Central memory CD8-positive, alpha-beta T cell (primary cell): ENCODE data around the gene MSH4.
"Not testable (repeated sequence)": the region's sequence is repeated elsewhere in the genome, so short reads cannot be mapped to it uniquely, and the experiment has no call there.

ENCODE experiments used
- ATAC-seq: fragments of 150-1000 bp; cut with Tn5 transposase; replicated peaks from 2 replicates; pipeline ENCODE4 v1.10.0; 2022; ENCODE audit warnings: mild to moderate bottlenecking, moderate FRiP score, moderate number of reproducible peaks; ENCODE audit not compliant: poor library complexity, severe bottlenecking; ENCODE audit errors: extremely low read depth
- DNase-seq, 2 donors: peaks; one replicate each; pipeline ENCODE4 v3.0.0; 2021; ENCODE audit warnings: low spot score in 2 of 2
- H3K27ac Mint-ChIP-seq: one replicate; pipeline ENCODE4 v1.8.0; 2022; ENCODE audit warnings: low read depth, mild to moderate bottlenecking, moderate library complexity, mixed read lengths
- H3K27me3 Mint-ChIP-seq: one replicate; pipeline ENCODE4 v1.8.0; 2022; ENCODE audit warnings: mixed read lengths
- H3K36me3 Mint-ChIP-seq: one replicate; pipeline ENCODE4 v1.8.0; 2022; ENCODE audit warnings: mild to moderate bottlenecking, moderate library complexity, mixed read lengths; ENCODE audit not compliant: insufficient read depth
- H3K4me1 Mint-ChIP-seq: one replicate; pipeline ENCODE4 v1.8.0; 2022; ENCODE audit warnings: mixed read lengths
- H3K4me3 Mint-ChIP-seq: one replicate; pipeline ENCODE4 v1.8.0; 2022; ENCODE audit warnings: mild to moderate bottlenecking, moderate library complexity, mixed read lengths
- H3K9me3 Mint-ChIP-seq: one replicate; pipeline ENCODE4 v1.8.0; 2022; ENCODE audit warnings: mixed read lengths

The MSH4 gene

GRCh38 chr1:75785320-75785982 lies 11.2 kb upstream of the MSH4 start:
- no peak for DNase-seq
- peak overlapping the region; percentile 91 for H3K4me3 Mint-ChIP-seq
- ATAC-seq = no peak
- no peaks in the 10 kb centered on the region for H3K9me3 Mint-ChIP-seq
- H3K27ac Mint-ChIP-seq = peak overlapping the region; percentile 96
- no peaks in the 10 kb centered on the region for H3K27me3 Mint-ChIP-seq
- H3K4me1 Mint-ChIP-seq = peaks cover 61% of the 10 kb centered on the region
- peaks cover 31% of the 10 kb centered on the region for H3K36me3 Mint-ChIP-seq

DNA sequence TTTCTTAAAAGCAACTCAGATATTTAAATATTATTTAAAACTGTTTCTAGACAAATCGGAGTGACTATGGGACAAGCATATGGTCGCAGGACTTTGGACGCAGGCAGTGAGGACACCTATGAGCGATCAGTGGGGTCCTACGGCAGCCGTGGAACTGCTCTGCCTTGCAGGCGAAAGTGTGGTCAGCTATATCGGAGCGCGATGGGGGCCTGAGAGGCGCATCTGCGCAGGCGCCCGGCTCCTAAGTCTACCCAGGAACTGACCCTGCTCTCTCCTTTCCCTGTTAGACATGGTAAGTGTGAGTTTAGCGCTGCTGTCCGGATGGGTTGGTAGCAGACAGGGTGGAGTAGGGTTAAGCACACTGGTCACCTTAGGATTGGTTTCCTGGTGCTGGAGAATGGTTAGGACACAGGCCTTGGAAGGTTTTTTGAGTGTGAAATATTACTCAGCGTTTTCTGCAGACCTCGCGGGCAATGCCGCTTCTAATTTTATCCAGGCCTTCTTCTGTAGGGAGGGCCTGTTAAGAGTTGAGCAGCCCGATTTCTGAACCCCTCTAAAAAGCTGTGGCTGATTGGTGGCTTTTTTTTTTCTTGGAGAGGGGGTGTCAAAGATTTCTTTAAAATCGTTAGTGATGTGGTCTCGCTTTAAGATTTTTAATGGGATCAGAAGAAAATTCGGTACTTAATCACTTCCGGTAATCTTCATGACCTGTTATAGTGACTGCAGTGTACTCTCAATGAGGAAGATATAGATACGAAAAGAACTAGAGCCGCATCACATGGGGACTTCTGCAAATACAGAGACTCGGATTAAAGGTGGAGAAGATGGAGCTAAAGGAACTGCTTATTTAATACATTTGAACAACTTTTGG lies 10.5 kb upstream of the MSH4 start, which contains the start of gene RABGGTB:
Gene RABGGTB, plus strand, starts transcription at position 274 of the 871 bp plus-strand sequence. Its CDS starts 16 bp downstream, at position 290.
- peak within 1 kb of the TSS; percentile 96 for H3K27ac Mint-ChIP-seq
- peaks cover 39% of the 10 kb centered on the region for H3K36me3 Mint-ChIP-seq
- no peaks in the 10 kb centered on the region for H3K9me3 Mint-ChIP-seq
- peak; percentile 91 to 92 for DNase-seq
- peaks cover 66% of the 10 kb centered on the region for H3K4me1 Mint-ChIP-seq
- H3K27me3 Mint-ChIP-seq = no peaks in the 10 kb centered on the region
- peak; percentile 74 for ATAC-seq
- peak within 1 kb of the TSS; percentile 91 for H3K4me3 Mint-ChIP-seq

DNA sequence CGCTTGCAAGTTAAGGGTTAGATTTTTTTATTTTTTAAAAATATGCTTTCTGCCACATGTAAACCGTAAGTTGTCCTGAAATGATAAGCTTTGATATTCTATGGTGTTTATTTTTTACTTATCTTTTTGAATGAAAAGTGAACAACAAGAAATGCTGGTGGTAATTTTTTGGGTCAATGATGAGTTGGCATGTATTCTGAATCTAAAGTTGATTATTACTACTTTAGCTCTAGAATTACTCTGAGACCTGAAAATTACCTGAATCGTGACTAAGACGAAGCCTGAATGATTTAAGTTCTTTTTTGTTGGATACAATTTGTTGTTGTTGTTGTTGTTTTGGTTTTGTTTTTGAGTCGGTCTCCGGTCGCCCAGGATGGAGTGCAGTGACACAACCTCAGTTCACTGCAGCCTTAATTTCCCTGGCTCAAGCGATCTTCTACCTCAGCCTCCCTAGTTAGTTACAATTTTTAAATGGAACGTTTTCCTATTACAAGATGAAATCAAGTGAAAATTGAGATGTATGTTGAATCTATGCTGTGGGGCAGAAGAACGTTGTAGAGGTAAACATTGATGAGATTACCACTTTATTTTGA lies 9.7 kb upstream of the MSH4 start:
- H3K4me1 Mint-ChIP-seq = peaks cover 74% of the 10 kb centered on the region
- no peaks in the 10 kb centered on the region for H3K9me3 Mint-ChIP-seq
- H3K4me3 Mint-ChIP-seq = peak overlapping the region; percentile 91
- H3K27ac Mint-ChIP-seq = peak overlapping the region; percentile 96
- DNase-seq = no peak
- no peak for ATAC-seq
- peaks cover 46% of the 10 kb centered on the region for H3K36me3 Mint-ChIP-seq
- H3K27me3 Mint-ChIP-seq = no peaks in the 10 kb centered on the region

- Mint-ChIP-seq H3K36me3 (peaks cover 51% of the 10 kb centered on the region), H3K27ac (peak overlapping the region; percentile 96), H3K4me1 (peaks cover 75% of the 10 kb centered on the region), H3K27me3 (no peaks in the 10 kb centered on the region), H3K9me3 (no peaks in the 10 kb centered on the region), H3K4me3 (peak overlapping the region; percentile 91)
- DNase-seq (no peak), ATAC-seq (no peak)
These were observed 9.2 kb upstream of the MSH4 start for GRCh38 chr1:75787524-75787923.

- Mint-ChIP-seq H3K4me3 (peak overlapping the region; percentile 91), H3K27me3 (no peaks in the 10 kb centered on the region), H3K9me3 (no peaks in the 10 kb centered on the region), H3K27ac (peak overlapping the region; percentile 92), H3K36me3 (peaks cover 70% of the 10 kb centered on the region), H3K4me1 (peaks cover 77% of the 10 kb centered on the region)
- ATAC-seq (no peak), DNase-seq (no peak)
These were observed 6.7 kb upstream of the MSH4 start for GRCh38 chr1:75789988-75790387.

DNA sequence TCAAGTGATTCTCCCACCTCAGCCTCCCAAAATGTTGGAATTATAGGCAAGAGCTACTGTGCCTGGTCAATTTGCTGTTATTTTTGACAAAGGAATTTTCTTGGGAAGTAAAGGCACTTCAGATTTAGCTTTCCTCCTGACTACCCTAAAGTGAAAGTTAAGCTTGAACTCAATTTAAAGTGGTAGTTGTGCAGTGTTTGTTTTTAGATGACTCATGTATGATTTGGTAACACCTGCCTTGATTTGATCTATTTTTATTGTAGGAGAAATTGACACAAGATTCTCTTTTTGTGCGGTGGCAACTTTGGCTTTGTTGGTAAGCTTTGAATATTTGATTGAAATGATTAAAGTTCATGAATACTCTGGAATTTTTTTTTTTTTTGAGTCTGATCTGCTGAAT lies 5.7 kb upstream of the MSH4 start:
- Mint-ChIP-seq H3K27ac (peak overlapping the region; percentile 92), H3K27me3 (no peaks in the 10 kb centered on the region), H3K4me1 (peaks cover 67% of the 10 kb centered on the region), H3K36me3 (peaks cover 77% of the 10 kb centered on the region), H3K9me3 (no peaks in the 10 kb centered on the region), H3K4me3 (peak overlapping the region; percentile 91)
- DNase-seq (no peak), ATAC-seq (no peak)

DNA sequence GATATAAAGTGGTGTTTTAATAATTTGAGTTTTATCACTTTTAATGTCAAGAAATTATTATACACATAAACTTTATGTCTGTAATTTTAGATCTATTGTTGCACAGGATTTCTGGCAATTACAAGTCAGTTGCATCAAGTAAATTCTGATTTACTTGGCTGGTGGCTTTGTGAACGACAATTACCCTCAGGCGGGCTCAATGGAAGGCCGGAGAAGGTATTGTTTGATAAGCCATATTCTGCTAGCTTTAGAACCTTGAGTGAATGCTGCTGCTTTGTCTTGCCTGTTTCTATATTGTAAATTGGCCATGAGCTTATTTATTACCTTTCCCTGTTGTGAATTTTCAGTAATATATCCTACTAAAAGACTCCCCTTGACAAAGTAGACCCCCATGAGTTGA lies 4.6 kb upstream of the MSH4 start:
- H3K4me1 Mint-ChIP-seq = peaks cover 57% of the 10 kb centered on the region

DNA sequence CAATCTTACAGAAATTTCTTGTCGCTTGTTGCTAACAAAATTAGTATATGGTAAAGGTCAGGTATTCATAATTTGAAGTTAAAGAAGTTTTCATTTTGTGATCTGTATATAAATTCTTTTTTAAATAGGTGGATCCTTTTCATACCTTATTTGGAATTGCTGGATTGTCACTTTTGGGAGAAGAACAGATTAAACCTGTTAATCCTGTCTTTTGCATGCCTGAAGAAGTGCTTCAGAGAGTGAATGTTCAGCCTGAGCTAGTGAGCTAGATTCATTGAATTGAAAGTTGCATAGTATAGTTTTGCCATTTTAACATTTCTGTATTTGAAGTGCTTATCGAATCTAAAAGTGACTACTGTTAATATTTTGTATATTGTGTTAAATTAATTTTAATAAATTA lies 2.3 kb upstream of the MSH4 start:
- H3K27ac Mint-ChIP-seq = no peak overlapping the region

More for the DNA sequence above, 4.6 kb upstream of the MSH4 start:
- no peaks in the 10 kb centered on the region for H3K9me3 Mint-ChIP-seq
- H3K27ac Mint-ChIP-seq = peak overlapping the region; percentile 92
- no peak overlapping the region for H3K4me3 Mint-ChIP-seq
- ATAC-seq = no peak
- peaks cover 80% of the 10 kb centered on the region for H3K36me3 Mint-ChIP-seq
- DNase-seq = no peak
- no peaks in the 10 kb centered on the region for H3K27me3 Mint-ChIP-seq

DNA sequence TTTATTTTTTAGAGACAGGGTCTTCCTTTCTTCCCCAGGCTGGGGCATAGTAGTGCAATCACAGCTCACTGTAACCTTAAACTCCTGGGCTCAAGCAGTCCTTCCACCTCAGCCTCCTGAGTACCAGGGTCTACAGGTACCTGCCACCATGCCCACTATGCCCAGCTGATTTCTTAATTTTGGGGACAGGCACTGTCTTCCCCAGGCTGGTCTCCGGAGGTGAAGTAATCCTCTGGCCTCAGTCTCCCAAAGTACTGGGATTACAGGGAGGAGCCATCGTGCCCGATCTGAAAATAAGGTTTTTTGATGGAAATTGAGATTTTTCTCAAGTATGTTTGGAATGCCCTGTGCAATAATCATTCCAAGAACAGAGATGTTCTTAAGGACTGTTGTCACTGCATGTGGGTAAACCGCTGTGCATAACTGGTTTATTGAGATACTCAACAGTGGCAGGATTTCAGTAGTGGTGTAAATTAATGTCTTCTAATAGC lies 934 bp upstream of the MSH4 start:
- Mint-ChIP-seq H3K9me3 (no peaks in the 10 kb centered on the region), H3K36me3 (peaks cover 59% of the 10 kb centered on the region), H3K27me3 (no peaks in the 10 kb centered on the region), H3K27ac (no peak overlapping the region), H3K4me3 (no peak overlapping the region), H3K4me1 (peaks cover 21% of the 10 kb centered on the region)
- no peak for DNase-seq
- ATAC-seq = no peak

More for the DNA sequence above, 2.3 kb upstream of the MSH4 start:
- Mint-ChIP-seq H3K4me3 (no peak overlapping the region), H3K4me1 (peaks cover 34% of the 10 kb centered on the region), H3K36me3 (peaks cover 71% of the 10 kb centered on the region), H3K27me3 (no peaks in the 10 kb centered on the region), H3K9me3 (no peaks in the 10 kb centered on the region)
- ATAC-seq (no peak), DNase-seq (no peak)

DNA sequence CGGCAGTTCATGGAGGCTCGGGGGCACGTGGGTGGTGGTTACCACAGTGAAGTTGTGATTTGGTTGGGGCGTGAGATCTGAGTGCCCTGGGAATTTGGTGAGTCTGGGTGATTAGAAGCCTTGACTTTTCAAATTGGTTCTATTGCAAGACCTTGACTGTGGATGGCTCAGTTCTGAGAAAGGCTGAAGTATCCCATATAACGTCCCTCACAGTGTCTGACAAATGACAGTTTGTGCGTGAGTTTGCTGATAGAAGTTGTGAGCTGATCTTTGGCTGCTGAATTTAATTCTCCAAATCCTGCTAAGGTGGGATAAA lies 549 bp downstream of the MSH4 start:
- DNase-seq = no peak
- H3K36me3 Mint-ChIP-seq = peaks cover 45% of the 10 kb centered on the region
- H3K4me1 Mint-ChIP-seq = peaks cover 8% of the 10 kb centered on the region
- no peak overlapping the region for H3K4me3 Mint-ChIP-seq
- no peaks in the 10 kb centered on the region for H3K9me3 Mint-ChIP-seq
- ATAC-seq = no peak
- no peak overlapping the region for H3K27ac Mint-ChIP-seq
- H3K27me3 Mint-ChIP-seq = no peaks in the 10 kb centered on the region

DNA sequence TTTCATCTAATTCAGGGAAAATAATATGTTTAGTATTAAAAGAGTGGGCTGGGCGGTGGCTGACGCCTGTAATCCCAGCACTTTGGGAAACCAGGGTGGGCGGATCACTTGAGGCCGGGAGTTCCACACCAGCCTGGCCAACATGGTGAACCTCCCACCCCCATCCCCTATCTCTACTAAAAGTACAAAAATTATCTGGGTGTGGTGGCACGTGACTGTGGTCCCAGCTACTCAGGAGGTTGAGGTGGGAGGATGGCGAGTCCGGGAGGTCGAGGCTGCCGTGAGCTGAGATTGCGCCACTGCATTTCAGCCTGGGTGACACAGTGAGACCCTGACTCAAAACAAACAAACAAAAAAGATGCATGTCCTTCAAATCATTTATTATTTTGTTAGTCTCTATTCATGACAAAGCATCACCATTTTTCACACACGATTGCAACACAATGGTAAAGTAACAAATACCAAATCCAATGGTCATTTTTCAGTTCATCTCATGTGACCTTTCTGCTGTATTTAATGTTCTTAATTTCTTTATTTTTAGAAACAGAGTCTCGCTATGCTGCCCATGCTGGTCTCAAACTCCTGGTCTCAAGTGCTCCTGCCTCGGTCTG lies 1.0 kb downstream of the MSH4 start:
- Mint-ChIP-seq H3K4me1 (peaks cover 8% of the 10 kb centered on the region), H3K4me3 (no peak overlapping the region), H3K27ac (no peak overlapping the region), H3K36me3 (peaks cover 40% of the 10 kb centered on the region), H3K9me3 (no peaks in the 10 kb centered on the region), H3K27me3 (no peaks in the 10 kb centered on the region)
- no peak for DNase-seq
- no peak for ATAC-seq

- not testable (repeated sequence) for H3K4me1 Mint-ChIP-seq, ATAC-seq, H3K27me3 Mint-ChIP-seq, H3K27ac Mint-ChIP-seq, H3K9me3 Mint-ChIP-seq, DNase-seq, H3K4me3 Mint-ChIP-seq, H3K36me3 Mint-ChIP-seq
These were observed 4.8 kb downstream of the MSH4 start for GRCh38 chr1:75801480-75801879.
